HL-60/S4 (cell line): ENCODE data around the gene ELMO2.
"Not testable (repeated sequence)": the region's sequence is repeated elsewhere in the genome, so short reads cannot be mapped to it uniquely, and the experiment has no call there.

Source experiments
- in situ Hi-C: fragments of 300-500 bp; cut with MboI; formaldehyde crosslinking; loops from 2 replicates; pipeline ENCODE4 v1.14.3; 2022; ENCODE audit warnings: low sequenced_read_pairs

Gene ELMO2

GRCh38 chr20:46406986-46407670, 713 bp upstream of the ELMO2 start:
- in situ Hi-C loops, result no loop called here

- in situ Hi-C loops, result no loop called here
Observed at GRCh38 chr20:46402331-46402811, 4.0 kb downstream of the ELMO2 start.

DNA sequence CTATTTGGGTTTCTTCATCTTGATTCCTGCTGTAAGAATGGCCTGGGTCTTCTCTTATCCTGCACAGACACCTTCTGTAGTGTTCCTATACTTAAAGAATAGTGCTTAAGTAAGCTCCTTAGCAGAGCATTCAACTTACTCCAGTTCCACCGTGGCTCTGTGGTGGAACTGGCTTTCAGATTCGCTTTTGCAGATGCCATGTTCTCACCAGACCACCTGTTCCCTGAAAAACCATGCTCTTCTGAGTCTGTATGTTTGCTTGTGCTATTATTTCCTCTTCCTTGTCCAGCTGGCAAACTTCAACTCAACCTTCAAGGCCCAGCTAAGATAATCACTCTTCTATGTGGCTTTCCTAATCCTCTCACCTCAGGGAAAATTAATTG, 4.9 kb downstream of the ELMO2 start:
- in situ Hi-C loops, result no loop called here

DNA sequence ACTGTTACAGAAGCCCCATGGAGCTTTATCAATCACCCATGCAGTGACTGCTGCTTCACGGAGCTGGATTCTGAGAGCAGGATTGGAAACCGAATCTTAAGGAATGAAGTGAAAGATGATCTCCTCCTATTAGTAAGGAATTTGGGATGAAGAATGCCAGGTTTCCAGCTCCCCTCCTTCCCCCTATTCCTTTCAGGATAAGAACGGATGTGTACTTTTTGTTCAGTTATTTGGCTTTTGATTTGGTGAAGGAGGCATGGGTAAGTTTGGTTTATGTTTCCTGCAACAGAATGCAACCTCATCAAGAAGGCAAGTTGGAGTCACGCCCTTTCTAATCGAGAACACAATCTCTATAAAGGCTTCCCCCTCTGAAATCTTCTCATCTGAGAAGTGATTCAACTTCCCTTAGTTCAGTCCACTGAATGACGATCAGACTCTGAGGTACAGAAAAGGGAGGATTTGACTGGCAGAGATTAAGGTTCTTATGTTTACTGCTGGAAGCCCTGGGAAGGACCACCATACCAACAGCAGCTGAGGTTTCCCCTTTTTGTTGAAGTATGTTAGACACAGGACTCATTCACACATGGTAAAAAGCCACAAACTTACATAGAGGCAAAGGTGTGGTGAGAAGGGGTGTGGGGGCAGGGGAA, 5.5 kb downstream of the ELMO2 start:
- in situ Hi-C loops, result no loop called here

DNA sequence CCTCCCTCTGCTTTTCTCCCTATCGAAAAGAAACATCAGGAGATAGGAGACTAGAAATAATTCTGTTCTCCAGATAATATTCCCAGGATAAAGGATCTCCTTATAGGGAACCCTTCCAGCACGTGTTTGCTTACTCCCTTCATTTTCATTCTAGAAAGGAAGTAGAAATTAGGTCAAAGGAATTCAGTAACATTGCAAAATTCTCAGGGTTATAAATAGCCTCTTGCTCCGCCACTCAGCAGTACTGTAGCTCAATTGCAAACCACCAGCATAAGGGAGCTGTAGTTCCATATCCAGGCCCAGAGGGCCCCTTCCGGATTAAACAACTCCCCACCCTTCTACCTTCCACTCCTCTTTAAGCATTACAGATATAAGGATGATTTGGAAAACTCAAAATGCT, 6.2 kb downstream of the ELMO2 start:
- in situ Hi-C loops, result no loop called here

GRCh38 chr20:46399401-46399800, 7.0 kb downstream of the ELMO2 start:
- in situ Hi-C loops, result no loop called here

DNA sequence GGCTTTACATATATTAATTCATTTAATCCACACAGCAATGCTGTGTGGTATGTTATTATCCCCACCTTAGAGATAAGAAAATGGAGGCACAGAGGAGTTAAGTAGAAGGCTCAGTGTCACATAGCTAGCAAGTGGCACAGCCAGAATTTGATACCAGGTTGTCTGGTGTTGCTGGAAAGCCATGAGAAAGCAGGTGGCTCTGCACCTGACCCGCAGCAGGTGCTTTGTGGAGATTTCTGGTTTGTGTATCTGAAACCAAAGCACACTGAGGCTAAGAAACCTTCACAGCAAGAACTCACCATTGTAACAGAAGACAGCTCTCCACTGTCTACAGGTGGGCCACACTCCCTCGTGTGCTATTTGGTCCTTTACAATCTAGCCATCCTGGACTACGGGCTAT, 7.5 kb downstream of the ELMO2 start:
- in situ Hi-C loops, result no loop called here

DNA sequence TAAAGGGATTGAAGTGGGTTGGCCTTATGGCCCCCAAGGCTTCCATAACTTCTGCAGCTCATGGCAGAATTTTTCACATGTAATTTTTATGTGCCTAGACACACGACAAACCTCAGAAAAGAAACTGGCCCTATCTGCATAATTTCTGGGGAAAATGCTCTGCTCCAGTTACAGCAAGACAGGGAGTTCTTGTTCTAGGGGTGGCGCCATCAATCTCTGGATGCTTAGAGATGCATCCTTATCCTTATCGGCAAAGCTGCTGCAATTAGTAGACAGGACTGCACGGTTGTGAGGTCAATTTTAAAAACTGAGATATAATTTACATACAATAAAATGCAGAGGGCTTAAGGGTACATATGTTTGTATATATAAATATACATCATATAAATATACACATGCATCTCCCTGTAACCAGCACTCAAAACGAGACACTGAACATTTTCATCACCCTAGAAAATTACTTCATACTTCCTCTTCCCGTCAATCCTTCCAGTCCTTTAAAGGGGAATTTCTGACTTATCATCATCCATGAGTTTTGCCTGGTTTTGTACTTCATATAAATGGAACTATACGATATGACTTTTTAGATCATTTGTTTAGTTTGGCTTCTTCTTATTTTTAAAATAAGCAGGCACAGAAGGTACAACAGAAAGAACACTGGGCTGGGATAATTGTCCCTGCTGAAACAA, 10.2 kb downstream of the ELMO2 start:
- in situ Hi-C loops, result no loop called here

- in situ Hi-C loops, result no loop called here
Observed at GRCh38 chr20:46394872-46395760, 11.3 kb downstream of the ELMO2 start.

DNA sequence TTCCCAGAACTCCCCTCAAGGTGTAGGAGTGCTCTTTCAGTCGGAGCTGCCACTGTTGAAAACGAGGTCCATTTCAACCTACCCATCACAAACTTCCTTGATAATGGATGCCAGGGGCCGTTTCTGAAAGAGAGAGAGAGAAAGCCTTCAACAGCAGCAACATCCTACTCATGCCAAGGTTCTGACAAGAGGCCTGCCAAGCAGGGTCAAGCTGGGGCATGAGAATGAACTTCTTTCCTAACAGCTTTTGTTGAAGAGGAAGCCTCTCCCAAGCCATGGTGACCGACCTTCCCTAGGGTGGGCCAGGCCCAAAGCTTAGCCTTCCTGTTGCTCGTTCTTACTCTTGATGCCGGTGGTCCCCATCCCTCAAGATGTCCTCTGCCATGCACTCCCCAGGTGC, 12.4 kb downstream of the ELMO2 start:
- in situ Hi-C loops, result no loop called here

DNA sequence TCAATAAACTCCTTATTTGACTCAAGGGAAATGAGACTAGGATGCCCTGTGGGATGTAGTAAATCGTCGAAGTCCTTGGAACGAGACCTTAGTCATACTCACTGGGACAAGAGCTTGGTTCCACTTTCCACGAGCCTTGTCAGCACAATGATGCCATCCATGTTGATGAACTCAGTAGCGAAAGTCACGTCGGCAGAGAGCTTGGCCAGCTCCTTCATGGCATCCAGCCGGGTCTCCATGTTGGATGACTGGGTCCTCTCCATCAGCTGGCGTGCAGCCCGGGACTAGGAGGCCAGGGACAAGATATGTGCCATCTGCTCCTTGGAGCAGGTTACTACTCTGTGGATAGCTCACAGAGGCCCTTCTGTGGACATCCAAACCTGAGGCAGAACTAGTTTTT, 17.5 kb downstream of the ELMO2 start:
- in situ Hi-C loops, result no loop called here

- in situ Hi-C loops, result no loop called here
Observed at GRCh38 chr20:46388201-46388836, 18.1 kb downstream of the ELMO2 start.

- in situ Hi-C loops, result not testable (repeated sequence)
Observed at GRCh38 chr20:46387054-46387453, 19.4 kb downstream of the ELMO2 start.

- in situ Hi-C loops, result no loop called here
Observed at GRCh38 chr20:46378412-46379009, 27.9 kb downstream of the ELMO2 start.

- in situ Hi-C loops, result no loop called here
Observed at GRCh38 chr20:46377518-46377917, 28.9 kb downstream of the ELMO2 start.

DNA sequence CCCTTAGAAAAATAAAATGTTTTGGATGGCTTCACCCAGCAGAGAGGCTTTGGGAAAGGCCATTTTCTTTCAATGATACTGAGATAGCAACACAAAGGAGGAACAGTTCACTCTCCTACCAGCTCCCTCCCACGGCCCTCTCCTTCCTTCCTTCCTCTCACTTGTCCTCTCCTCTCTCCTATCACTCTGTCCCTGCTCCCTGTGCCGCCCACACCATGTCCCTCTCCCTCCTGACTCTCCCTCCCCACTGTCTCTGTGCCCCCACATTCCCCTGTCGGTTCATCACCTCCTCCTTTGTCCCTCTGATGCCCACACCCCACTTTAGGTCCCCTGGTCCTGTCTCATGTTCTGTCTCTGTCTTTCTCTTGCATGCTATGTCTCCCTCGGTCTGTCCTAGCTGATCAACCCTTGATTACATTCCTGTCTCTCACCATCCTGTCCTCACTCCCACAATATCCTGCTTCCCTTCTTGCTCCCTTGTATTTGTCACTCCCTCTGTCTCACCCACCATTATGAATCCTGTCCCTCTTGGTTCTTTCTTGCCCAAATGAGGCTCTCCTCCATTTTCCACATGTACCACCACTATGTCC, 30.1 kb downstream of the ELMO2 start:
- in situ Hi-C loops, result no loop called here

DNA sequence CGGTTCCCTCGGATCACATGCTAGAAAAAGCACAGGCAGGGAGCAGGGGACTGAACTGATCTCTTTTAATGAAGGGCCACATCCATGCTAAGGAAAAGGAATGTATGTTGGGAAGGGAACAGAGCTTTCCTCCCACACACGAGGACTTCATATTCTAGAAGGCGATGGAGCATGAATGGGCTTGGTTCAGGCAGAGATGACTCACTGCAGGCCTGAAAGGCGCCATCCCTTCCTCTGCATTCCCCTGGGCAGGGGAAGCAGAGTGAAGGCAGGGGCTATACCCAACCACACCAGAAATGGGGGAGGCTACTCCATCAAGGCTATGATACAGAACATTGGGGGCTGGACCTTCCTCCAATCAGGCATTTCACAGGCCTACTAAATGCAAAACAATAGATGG, 30.6 kb downstream of the ELMO2 start:
- in situ Hi-C loops, result no loop called here

DNA sequence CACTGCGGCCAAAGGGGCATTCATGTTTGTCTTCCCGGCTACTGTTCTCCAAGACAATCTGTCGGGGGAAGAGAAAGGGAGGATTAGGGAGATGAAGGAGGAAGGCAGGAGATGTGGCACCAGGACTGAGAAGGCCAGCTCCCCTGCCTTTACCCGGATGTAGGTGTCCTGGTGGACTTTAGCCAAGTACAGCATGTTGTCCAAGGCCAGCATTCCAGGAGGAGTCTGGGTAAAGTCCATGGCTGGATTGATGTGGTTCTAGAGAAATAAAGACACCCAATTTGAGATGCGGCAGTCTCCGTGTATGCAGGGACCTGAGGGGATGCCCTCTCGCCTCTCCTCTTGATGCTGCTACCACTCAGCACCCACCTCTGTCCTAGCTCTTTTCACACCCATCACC, 32.0 kb downstream of the ELMO2 start:
- in situ Hi-C loops, result no loop called here

- in situ Hi-C loops, result no loop called here
Observed at GRCh38 chr20:46371656-46372055, 34.8 kb downstream of the ELMO2 start.

DNA sequence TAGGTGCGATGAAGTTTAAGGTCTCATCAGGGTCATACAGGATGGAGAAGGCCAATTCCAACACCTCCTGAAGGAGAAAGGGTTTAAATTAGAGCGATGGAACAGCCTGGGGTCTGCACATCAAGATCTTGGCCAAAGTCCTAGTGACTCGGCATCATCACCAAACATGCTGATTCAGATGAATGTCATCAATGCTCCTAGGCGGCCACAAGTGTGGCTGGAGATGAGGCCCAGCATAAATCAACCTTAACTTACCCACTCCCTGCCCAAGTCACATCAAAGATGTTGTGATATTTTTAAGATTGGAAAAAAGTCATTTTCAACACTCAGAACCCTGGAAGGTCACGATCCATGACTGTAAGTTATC, 37.5 kb downstream of the ELMO2 start:
- in situ Hi-C loops, result no loop called here
